HG02571 (cell line): Measurements from ENCODE around the gene CPAMD8.
"Not testable (repeated sequence)": the region's sequence is repeated elsewhere in the genome, so short reads cannot be mapped to it uniquely, and the experiment has no call there.

Source experiments
- ATAC-seq: cut with Tn5 transposase; IDR thresholded peaks from one replicate; pipeline ENCODE4 v1.9.1; 2021; ENCODE audit warnings: mild to moderate bottlenecking, moderate library complexity; ENCODE audit not compliant: unreplicated experiment

The CPAMD8 gene

DNA sequence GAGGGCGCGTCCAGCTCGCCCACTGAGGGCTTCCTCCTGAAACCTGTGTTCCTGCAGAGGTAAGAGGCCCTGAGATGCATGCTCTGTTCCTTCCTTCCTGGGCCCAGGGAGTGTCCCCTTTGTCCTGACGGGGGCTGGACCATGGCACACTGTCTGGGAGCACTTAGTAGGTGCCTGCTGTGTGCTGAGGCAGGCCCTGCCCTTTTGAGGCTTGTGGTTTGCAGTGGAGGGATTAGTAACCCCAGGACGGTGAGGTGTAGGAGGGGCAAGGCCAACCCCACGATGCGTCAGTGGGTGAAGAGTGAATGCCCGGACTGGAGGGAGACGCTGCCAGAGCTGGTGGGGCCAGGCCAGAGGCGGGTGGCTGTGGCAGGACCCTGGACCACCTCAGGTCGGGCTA lies 149.0 kb downstream of the CPAMD8 start:
- no peak for ATAC-seq

DNA sequence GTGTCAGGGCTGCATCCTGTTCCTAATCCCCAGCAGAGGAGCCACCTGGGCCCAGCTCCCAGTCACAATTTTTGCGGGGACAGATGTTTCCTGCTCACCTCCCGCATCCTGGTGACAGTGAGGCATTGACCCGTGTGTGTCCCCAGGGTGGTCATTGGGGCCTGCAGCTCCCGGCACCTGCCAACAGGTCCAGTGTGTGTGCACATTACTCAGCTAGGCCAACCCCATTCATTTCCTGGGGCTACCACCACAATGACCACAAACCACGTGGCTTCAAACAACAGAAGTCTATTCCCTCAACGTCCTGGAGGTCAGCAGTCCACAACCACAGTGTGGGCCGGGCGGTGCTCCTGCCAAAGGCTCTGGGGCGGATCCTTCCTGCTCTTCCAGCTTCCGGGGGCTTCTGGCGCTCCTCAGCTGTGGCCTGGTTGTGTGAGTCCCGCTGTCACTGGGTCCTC lies 149.7 kb downstream of the CPAMD8 start:
- ATAC-seq, result no peak

DNA sequence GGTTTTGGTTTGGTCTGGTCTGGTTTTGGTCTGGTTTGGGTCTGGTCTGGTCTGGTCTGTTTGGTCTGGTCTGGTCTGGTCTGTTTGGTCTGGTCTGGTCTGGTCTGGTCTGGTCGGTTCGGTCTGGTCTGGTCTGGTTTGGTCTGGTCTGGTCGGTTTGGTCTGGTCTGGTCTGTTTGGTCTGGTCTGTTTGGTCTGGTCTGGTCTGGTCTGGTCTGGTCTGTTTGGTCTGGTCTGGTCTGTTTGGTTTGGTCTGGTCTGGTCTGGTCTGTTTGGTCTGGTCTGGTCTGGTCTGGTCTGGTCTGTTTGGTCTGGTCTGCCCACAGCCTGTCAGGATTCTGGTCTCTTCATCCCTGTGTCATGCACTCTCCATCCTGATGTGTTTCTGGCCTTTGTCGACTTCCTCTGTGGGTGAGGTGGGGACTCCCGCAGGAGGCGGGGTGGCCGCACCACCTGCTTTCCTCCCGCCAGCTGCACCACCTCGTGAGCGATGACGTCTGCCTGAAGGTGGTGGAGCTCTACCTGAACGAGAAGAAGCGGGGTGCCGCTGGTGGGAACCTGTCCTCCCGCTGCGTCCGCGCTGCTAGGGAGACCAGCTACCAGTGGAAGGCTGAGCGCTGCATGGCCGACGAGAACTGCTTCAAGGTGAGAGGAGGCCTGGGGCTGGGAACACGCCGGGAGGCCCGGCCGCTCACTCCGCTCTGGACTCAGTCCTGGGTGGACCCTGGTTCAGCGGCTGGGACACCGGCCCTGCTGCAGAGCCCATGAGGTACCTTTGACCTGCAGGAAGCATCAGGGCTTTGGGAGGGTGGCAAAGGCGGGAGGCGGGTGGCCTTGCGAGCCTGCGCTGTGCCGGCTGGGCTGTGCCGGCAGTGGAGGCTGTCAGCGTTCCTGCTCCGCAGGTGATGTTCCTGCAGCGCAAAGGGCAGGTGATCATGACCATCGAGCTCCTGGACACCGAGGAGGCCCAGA lies 150.7 kb downstream of the CPAMD8 start:
- no peak for ATAC-seq

DNA sequence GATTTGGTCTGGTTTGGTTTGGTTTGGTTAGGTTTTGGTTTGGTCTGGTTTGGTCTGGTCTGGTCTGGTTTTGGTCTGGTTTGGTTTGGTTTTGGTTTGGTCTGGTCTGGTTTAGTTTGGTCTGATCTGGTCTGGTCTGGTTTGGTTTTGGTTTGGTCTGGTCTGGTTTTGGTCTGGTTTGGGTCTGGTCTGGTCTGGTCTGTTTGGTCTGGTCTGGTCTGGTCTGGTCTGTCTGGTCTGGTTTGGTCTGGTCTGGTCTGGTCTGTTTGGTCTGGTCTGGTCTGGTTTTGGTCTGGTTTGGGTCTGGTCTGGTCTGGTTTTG lies 151.7 kb downstream of the CPAMD8 start:
- not testable (repeated sequence) for ATAC-seq

DNA sequence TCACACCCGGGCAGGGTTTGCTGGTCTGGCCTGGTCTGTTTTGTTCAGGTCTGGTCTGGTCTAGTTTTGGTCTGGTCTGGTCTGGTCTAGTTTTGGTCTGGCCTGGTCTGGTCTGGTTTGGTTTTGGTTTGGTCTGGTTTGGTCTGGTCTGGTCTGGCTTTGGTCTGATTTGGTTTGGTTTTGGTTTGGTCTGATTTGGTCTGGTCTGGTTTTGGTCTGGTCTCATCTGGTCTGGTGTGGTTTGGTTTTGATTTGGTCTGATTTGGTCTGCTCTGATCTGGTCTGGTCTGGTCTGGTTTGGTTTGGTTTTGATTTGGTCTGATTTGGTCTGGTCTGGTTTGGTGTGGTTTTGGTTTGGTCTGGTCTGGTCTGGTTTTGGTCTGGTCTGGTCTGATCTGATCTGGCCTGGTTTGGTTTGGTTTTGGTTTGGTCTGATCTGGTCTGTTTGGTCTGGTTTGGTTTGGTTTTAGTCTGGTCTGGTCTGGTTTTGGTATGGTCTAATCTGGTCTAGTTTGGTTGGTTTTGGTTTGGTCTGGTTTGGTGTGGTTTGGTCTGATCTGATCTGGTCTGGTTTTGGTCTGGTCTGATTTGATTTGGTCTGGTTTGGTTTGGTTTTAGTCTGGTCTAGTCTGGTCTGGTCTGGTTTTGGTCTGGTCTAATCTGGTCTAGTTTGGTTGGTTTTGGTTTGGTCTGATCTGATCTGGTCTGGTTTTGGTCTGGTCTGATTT lies 152.2 kb downstream of the CPAMD8 start:
- ATAC-seq, result no peak

DNA sequence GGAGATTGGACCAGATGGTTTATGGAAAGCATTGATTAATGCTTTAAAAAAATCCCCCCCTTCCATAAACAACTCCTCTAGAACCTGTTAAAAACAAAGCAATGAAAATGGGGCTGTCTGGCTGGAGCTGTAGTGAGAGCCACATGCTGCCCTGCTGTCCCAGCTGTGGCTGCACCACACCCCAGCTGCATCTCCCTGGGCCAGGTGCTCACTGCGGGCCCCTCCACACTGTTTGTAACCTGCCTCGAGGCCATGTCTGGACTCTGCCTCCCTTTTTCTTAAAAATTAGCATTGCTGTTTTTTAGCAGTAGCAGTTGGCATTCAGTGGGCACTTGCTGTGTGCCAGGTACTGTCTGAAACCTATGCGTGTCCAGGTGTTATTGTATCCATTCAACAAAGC lies 153.0 kb downstream of the CPAMD8 start:
- no peak for ATAC-seq

DNA sequence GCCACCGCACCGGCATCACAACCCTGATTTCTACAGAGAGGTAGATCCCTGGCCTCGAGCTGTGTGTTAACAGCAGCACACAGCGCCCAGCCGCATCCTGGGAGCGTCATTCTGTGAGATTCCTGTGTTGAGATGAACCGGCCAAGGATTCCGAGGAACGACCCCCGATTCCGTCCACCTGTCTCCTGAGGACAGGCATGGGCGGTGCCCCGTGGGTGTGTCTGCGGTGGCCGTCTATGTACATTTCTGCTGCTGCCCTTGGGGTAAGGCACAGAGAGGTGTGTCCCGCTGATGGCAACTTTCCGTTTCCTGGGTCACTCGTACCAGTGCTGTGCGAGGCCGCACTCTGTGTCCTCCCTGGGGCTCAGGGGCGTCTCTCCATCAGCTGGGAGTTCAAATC lies 153.9 kb downstream of the CPAMD8 start:
- no peak for ATAC-seq

DNA sequence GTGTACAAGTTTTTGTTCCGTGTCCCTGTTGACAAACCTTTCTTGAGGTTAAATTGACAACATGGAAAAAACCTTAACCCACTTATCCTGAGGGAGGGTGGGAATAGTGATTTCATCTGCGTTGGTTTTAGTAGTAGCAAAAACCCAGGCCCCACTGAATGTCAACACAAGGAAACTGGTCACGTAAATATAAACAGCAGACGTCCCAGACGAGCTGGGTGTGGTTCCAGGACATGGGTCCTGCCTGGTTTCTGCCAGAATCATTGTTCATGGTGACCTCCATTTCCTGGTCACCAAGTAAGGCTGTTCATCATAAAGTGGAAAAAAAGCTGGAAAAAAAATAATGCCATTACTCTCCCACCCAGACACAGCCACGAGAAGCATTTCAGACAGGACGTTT lies 154.7 kb downstream of the CPAMD8 start:
- no peak for ATAC-seq

DNA sequence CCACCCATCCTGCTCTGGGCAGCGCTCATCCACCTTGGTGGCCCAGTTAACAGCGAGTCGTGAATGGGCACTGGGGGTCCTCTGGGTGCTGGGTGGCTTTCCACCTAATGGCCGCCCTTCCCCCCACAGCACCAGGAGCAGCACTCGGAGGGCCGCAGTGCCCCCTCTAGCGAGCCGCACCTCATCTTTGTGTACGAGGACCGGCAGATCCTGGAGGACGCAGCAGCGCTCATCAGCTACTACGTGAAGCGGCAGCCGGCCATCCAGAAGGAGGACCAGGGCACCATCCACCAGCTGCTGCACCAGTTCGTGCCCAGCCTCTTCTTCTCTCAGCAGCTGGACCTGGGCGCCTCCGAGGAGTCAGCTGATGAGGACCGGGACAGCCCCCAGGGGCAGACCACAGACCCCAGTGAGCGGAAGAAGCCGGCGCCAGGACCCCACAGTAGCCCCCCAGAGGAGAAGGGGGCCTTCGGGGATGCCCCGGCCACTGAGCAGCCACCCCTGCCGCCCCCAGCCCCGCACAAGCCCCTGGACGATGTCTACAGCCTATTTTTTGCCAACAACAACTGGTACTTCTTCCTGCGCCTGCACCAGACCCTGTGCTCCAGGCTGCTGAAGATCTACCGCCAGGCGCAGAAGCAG lies 157.2 kb downstream of the CPAMD8 start:
- ATAC-seq, result no peak

DNA sequence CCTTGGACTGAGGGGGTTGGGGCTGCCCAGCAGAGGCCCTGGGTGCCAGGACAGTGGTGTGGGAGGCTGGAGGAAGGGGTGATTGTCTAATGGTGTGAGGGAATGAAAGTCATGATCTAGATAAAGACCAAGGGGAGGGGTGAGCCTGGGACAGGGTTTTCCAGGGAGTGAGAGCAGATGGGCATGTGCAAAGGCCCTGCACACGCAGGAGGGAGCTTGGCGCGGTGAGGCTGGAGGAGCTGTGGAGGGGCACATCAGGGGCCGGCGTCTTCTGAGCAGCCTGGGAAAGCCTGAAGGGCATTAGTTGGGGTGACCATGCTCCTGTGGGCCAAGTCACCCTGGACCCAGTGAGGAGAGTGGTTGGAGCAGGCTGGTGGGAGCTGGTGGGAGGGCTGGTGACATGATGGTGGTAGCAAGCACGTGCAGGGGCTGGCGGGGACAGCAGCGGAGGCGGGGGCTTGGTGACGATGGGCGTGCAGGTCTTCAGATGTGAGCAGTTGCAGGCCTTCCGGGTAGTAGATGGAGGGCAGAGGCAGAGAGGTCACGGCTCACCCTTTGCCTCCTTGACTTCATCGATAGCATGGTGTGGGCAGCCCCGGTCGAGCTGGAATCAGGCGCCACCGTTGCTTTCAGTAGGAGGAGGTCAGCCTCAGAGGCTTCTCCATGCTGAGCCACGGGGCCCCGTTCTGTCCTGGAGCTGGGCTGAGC lies 158.0 kb downstream of the CPAMD8 start:
- no peak for ATAC-seq

DNA sequence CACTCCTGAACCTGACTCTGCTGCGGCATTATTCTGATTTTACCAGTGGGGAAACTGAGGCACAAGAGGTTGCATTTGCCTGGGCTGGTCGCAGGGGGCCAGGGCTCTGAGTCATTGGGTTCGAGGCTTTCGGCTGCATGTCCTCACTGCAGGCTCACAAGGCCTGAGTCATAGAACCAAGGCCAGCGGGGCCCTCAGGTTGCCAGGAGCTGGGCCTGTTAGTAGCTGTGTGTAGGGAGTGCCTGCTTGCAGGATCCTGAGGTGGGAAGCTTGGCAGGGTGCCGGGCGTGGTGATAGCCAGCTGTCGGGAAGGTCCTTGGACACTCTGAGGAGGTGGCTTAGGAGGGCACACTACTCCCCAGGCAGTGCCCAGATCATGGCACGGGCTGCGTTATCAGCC lies 159.4 kb downstream of the CPAMD8 start:
- no peak for ATAC-seq

DNA sequence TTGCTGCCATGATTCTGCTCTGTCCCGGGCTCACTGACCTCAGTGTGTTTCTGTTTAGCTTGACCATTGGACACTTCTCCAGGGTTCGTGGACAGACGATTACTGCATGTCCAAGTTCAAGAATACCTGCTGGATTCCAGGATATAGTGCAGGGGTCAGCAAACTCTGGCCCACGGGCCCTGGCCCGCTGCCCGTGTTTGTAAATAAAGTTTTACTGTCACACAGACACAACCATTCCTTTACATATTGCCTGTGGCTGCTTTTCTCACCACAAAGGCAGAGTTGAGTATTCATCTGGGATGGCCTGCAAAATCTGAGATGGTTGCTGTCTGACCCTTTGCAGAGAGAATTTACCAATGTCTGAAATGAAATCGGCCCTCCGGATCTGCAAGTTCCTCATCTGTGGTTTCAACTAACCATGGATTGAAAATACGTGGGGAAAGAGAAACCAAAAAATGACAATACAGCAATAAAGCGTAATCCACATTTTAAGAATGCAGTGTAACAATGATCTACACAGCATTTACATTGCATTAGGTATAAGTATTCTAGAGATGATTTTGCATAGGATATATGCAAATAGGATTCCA lies 163.7 kb downstream of the CPAMD8 start:
- no peak for ATAC-seq

DNA sequence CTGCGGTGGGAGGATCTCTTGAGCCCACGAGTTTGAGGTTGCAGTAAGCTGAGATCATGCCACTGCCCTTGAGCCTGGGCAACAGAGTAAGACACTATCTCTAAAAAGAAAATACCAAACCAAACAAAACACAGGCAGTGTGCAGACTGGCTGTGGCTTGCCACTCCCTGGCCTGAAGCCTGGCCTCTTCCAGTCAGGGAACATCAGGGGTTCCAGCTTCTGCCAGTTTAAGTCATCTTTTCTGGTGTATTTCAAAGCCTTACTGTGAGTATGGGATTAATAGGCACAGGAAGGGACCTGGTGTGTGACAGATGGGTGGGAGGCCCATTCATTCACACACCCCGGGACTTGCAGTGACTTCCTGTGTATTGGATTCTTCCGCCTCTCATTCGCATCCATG lies 164.8 kb downstream of the CPAMD8 start:
- no peak for ATAC-seq

DNA sequence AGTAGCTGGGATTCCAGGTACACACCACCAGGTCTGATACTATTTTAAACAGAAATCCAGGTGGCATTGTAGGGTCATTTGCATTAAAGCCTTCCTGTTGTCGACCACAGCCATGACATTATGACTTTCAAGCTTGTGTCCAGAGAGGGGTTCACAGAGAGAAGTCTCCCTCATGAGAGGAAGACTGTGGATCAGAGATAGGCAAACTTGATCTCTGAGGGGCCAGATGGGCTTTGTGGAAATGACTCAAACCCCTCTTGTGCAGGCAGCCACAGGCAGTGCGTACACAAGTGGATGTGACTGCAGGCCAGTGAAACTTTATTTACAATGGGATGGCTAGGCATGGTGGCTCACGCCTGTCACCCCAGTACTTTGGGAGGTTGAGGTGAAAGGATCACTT lies 165.6 kb downstream of the CPAMD8 start:
- no peak for ATAC-seq

DNA sequence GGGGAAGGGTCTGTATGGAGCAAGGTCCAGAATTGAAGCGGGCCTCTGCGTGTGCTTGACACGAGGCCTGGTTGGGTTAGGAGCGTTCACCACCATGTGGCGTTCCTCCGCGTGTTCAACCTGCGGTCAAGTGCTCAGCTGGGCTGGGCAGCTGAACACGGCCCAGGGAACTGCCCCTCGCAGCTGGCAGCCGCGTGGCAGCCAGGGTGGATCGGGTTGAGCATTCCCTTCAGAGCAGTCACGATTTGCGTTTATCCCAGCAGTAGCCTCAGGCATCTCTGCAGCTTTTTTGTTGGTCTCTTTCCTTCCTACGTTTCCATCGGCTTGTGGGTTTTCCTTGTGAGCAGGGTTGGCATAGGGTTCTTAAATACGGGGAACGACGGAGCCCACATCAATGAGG lies 166.5 kb downstream of the CPAMD8 start:
- ATAC-seq, result no peak

DNA sequence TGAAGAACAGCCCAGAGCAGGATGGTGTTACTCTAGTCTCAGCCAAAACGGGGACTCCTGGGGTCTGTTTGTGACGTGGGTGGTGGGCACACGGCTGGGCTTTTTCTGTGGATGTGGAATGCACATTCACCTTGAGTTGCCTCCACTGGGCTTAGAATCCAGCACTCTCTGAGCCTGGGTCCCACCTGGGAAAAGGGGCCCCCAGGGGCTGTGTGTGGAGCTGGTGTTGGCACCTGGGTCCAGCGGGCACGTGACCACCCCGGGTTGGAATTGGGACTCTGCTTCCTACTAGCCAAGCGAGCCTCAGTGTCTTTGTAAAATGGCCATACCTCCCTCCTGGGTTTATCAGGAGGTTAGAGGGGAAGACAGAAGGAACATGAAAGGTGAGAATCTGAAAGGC lies 167.0 kb downstream of the CPAMD8 start:
- ATAC-seq, result no peak

DNA sequence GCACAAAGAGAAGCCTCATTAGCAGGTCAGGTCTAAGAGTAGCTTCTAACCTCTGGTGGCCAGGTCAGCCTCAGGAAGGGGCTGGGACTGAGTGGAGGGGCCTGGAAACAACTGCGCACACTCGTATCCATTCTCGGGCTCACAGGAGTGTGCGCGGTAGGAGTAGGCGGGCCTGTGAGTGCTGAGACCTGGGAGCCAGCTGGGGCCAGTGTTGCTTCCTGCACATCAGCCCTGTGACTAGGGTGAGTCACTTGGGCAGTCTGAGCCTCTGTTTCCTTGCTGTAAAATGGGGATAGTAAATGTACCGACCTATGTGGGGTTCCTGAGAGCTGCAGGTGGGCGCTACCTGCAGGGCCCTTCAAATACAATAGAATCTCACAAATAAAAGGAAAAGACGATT lies 170.5 kb downstream of the CPAMD8 start:
- no peak for ATAC-seq

DNA sequence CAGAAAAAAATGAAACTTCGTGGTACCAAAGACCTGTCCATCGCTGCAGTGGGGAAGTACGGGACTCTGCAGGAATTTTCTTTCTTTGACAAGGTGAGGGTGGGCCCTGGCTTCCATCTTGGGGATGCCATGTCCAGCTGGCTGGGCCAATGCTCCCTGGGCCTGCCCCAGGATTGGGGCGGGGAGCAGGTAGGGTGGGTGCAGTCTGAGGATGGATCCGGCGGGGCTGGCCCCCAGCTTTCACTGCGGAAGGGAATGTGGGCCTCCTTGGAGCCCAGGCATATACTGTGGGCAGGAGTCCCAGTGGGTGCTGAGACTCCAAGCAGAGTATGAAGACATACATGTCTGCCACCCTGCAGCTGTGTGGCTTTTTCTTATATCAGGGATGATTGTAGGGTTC lies 173.5 kb downstream of the CPAMD8 start:
- ATAC-seq, result no peak

DNA sequence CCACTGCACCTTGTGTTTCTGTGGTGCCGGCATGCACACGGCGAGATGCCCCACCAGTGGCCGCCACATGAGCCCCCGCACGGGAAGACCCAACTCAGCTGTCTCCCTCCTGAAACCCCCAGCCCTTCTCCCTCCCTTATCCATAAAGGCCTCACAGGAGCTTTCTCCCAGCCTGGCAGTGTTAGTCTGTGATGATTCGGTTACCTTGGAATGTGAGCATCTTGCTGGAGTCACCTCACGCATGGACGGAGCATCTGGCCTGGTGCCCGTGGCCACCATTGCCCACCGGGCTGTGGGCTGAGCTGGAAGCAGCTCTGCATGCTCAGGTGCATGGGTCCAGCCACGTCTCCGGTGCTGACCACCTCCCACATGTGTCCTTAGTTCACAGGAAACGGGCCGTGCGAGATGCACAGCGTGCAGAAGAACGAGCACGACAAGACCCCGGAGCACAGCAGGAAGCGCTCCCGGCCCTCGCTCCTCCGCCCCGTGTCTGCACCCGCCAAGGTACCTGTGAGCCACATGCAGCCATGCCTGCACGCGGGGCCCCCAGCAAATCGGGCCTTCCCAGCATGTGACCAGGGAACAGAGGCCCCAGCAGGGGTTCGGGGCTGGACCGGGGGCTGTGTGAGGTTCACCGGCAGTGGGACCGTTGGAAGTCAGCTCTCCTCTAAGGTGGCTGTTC lies 175.4 kb downstream of the CPAMD8 start:
- ATAC-seq, result no peak

DNA sequence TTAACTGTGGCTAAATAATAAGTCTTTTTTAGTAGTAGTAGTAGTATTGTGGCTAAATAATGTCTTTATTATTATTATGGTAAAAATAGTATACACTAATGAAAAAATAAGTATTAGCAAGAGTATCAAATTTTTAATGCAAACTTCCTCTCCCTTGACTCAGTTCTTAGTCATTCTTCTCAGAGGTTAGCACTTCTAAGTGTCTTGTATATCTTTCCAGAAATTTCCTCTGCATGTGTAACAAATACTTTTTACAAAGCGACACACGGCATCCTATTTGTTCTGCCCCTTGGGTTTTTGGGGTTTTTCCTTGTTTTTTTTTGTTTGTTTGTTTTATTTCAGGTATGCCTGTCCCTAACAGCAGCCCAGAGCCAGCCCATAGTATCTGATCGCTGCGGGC lies 176.5 kb downstream of the CPAMD8 start:
- no peak for ATAC-seq
